ENCODE data around the gene RPS19BP1.

RPS19BP1 gene

DNA sequence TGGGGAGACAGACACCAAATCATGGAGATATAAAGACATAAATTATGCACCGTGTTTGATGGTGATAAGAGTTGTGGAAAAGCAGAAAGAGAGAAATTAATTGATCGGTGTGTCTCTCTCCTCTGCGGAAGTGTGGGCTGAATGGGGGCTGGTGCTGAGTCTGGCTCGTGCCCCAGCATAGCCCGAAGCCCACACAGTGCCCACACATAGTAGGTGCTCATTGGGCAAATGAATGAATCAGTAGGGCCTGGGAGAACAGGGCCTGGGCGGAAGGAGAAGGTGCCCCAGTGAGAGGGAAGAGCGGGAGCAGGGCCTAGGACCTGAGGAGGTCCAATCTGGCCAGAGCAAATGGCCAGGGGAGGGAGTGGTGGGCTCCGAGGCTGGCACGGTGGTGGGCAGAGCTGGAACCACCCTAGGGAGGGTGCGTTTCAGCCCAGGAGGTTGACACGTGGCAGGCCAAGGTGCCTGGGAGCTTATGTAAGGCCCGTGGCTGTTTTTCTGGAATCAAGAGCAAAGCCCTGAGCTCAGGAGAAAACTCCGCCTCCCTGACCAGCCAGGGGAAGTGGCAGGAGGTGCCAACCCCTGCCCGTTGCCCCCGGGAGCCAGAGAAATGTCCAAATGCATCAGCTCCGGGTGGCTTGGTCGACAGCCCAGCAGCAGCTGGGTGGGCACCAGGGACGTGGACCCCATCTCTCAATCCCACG lies 35.9 kb upstream of the RPS19BP1 start:
- TF ChIP-seq, protein P1, sequence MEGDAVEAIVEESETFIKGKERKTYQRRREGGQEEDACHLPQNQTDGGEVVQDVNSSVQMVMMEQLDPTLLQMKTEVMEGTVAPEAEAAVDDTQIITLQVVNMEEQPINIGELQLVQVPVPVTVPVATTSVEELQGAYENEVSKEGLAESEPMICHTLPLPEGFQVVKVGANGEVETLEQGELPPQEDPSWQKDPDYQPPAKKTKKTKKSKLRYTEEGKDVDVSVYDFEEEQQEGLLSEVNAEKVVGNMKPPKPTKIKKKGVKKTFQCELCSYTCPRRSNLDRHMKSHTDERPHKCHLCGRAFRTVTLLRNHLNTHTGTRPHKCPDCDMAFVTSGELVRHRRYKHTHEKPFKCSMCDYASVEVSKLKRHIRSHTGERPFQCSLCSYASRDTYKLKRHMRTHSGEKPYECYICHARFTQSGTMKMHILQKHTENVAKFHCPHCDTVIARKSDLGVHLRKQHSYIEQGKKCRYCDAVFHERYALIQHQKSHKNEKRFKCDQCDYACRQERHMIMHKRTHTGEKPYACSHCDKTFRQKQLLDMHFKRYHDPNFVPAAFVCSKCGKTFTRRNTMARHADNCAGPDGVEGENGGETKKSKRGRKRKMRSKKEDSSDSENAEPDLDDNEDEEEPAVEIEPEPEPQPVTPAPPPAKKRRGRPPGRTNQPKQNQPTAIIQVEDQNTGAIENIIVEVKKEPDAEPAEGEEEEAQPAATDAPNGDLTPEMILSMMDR (IDR thresholded peaks at IDR 0.05; ENCODE audit: low read depth, low read length) = no peak
- H3K4me3 ChIP-seq (replicated peaks in 1 of 2; ENCODE audit: low read depth in 2 of 2, low read length in 2 of 2) = no peak overlapping the region
- no peak for DNase-seq (ENCODE audit: low read depth in 2 of 2)

DNA sequence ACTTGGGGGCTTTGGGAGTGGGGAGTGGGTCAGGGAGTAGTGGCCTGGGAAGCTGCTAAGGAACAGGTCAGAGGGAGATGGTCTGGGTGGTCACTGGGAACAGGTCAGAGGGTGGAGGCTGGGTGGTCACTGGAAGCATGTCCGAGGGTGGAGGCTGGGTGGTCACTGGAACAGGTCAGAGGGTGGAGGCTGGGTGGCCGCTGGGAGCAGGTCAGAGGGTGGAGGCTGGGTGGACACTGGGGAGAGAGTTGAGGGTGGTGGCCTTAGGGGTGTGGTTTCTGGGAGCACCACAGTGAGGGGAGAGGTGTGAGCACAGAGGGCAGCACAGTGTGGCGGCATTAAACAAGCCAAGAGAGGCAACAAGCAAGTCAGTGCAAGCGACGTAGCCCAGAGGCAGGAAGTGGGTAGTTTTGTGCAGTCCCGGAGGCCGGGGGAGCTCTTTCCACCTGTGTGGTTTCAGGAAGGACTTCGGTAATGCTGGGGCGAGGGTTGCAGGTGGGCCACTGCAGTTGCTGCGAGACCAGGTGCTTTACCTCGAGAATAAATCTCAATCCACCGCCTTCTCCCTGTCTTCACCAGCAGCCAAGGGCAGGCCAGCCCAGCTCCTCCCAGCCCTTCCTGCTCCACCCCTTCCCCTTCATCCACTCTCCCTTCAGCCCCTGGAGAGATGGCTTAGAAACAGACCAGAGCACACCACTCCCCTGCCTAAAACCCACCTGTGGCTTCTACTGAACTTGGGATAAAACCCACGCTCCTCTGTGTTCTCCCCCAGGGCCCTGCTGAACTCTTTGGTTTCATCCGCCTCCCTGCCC lies 34.8 kb upstream of the RPS19BP1 start:
- TF ChIP-seq, protein P1 (IDR thresholded peaks at IDR 0.05; ENCODE audit: low read depth, low read length) = no peak
- no peak overlapping the region for H3K4me3 ChIP-seq (replicated peaks in 1 of 2; ENCODE audit: low read depth in 2 of 2, low read length in 2 of 2)
- no peak for DNase-seq (ENCODE audit: low read depth in 2 of 2)

DNA sequence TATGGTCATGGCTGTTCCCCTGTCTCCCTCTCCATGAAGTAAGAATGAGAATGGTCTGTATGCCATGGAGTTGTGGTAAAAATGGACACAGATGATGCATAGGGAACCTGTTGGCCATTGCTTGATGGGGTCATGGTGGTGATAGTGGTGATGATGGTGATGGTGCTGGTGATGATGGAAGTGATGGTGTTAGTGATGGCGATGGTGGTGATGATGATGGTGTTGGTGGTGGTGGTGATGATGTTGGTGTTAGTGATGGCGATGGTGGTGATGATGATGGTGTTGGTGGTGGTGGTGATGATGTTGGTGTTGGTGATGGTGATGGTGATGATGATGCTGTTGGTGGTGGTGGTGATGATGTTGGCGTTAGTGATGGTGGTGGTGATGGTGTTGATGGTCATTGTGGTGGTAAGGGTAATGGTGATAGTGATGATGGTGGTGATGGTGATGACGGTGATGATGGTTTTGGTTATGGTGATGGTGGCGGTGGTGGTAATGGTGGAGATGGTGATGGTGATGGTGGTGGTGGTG lies 32.9 kb upstream of the RPS19BP1 start:
- TF ChIP-seq, protein P1 (IDR thresholded peaks at IDR 0.05; ENCODE audit: low read depth, low read length) = no peak
- DNase-seq (ENCODE audit: low read depth in 2 of 2) = no peak
- H3K4me3 ChIP-seq (replicated peaks in 1 of 2; ENCODE audit: low read depth in 2 of 2, low read length in 2 of 2) = no peak overlapping the region

DNA sequence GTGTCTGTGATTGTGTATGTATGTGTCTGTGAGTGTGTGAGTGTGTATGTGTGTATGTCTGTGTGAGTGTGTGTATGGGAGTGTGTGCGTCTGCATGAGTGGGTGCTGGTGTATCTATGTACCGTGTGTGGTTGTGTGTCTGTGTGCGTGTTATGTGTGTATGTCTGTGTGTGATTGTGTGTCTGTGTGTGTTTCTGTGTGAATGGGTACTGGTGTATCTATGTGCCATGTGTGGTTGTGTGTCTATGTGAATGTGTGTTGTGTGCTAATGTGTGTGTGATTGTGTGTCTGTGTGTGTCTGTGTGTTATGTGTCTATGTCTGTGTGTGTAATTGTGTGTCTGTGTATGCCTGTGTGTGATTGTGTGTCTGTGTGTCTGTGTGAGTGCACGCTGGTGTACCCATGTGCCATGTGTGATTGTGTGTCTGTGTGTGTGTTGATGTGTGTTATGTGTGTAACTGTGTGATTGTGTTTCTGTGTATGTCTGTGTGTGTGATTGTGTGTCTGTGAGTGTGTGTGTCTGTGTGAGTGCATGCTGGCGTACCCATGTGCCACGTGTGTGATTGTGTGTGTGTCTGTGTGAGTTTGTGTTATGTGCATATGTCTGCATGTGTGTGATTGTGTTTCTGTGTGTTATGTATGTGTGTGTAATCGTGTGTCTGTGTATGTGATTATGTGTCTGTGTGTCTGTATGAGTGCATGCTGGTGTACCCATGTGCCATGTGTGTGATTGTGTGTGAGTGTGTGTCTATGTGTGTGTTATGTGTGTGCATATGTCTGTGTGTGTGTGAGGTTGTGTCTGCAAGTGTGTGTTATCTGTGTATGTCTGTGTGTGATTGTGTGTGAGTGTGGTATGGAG lies 31.3 kb upstream of the RPS19BP1 start:
- TF ChIP-seq, protein P1 (IDR thresholded peaks at IDR 0.05; ENCODE audit: low read depth, low read length) = no peak
- DNase-seq (ENCODE audit: low read depth in 2 of 2) = no peak
- H3K4me3 ChIP-seq (replicated peaks in 1 of 2; ENCODE audit: low read depth in 2 of 2, low read length in 2 of 2) = no peak overlapping the region

DNA sequence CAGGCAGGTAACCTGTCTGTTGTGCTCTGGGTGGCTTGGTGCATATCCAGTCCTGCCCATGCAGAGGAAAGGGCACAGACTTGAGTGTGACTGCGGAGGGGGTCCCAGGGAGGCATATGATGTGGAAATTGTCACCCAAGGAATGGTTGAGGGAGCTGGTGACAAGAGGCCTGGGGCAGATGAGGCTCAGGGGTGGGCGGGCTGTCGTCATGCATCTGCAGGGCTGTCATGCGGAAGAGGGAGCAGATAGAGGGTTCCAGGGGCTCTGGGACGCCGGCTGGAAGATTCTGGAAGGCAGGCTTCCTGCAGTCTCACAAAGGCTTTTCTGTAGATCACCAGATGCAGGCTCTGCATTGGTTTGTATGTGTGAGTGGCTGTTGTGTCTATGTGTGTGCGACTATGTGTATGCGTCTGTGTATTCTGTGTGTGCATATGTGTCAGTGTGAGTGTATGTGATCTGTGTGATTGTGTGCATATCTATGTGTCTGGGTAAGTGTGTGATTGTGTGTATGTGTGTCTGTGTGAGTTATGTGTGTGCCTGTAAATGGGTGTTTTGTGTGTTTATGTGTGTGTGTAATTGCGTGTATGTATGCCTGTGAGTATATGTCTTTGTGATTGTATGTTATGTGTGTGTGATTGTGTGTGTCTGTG lies 30.4 kb upstream of the RPS19BP1 start:
- TF ChIP-seq, protein P1 (IDR thresholded peaks at IDR 0.05; ENCODE audit: low read depth, low read length) = no peak
- no peak overlapping the region for H3K4me3 ChIP-seq (replicated peaks in 1 of 2; ENCODE audit: low read depth in 2 of 2, low read length in 2 of 2)
- no peak for DNase-seq (ENCODE audit: low read depth in 2 of 2)

DNA sequence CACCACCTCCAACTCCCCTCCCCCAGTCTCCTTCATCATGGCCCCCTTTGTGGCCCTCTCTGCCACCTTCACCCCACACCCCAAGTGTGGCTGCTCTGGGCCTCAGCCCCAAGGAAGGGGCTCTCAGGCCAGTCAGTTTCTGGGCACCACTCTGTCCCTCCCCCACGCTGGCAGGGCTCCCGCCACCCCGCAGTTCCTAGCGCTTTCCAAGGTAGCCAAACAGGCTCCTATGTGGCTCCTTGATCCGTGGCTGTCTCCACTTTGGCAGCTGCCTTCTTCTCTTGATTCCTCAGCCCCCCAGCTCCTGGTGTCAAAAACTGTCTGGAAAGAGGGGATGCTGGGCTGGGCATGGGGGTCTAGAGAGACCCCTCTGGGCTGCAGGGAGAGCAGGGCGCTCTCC lies 27.6 kb upstream of the RPS19BP1 start:
- TF ChIP-seq, protein P1 (IDR thresholded peaks at IDR 0.05; ENCODE audit: low read depth, low read length) = no peak
- no peak overlapping the region for H3K4me3 ChIP-seq (replicated peaks in 1 of 2; ENCODE audit: low read depth in 2 of 2, low read length in 2 of 2)
- DNase-seq (ENCODE audit: low read depth in 2 of 2) = no peak
